Activated CD4-positive, alpha-beta T cell treated with anti-CD3 and anti-CD28 coated beads, Interleukin-2, Interleukin-4, amounts not matched to agents 100 ng/mL and 50 ng/mL, durations not matched to agents 16 hours and 8 hours (primary cell): ENCODE results near the gene DCXR.

ENCODE experiments used
- DNase-seq: peaks from one replicate; pipeline ENCODE4 v3.0.0-alpha.2; 2020; ENCODE audit warnings: low spot score

Gene DCXR

GRCh38 chr17:82072827-82073226, 35.3 kb upstream of the DCXR start:
- DNase-seq: no peak

DNA sequence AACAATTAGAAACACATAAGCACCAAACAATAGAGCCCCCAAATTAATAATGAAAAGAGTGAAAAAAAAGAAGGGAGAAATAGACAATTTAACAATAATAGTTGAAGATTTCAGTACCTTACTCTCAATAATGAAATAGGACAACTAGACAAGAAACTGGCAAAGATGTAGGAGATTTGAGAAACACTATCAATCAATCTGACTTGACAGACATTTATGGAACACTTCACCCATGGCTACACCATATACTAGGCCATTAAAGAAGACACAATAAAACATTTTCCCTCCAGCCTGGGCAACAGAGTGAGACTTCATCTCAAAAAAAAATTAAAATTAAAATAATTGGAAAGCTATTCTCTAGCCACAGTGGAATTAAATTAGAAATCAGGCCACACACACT, 33.1 kb upstream of the DCXR start:
- DNase-seq: no peak

DNA sequence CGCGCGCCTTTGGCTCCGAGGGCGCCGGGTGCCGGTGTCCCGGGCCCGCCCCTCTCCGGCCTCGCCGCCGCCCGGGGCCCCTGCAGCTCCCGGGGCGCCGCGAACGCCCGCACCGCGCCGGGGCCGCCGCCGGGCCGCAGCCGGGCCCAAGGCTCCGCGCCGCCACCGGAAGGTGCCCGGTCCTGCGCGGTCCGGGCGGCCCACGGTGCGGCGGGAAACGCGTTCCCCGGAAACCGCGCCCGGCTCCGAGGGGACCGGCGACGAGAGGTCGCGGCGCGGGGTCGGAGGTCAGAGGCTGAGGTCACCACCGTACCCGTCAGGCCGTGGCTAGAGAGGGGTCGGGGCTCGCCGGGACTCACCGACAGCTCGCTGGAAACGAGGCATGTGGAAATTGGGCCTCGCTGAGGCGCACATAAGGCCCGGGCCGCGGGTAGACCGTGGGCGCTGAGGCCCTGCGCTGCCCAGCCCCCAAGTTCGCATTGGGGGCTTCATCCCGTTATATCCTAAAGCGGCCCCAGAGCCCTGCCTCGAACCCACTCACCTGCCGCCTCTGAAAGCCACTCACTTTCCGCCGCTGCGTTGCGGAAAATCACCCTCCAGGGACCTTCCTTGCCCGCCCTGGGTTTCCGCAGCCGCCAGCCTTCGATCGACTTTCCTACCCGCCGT, 28.3 kb upstream of the DCXR start, which contains the start of gene DUS1L:
DUS1L (minus strand) TSS at position 167 of the 666 bp plus-strand sequence. CDS start 745 bp downstream, outside the sequence.
- peak; percentile 69 for DNase-seq

DNA sequence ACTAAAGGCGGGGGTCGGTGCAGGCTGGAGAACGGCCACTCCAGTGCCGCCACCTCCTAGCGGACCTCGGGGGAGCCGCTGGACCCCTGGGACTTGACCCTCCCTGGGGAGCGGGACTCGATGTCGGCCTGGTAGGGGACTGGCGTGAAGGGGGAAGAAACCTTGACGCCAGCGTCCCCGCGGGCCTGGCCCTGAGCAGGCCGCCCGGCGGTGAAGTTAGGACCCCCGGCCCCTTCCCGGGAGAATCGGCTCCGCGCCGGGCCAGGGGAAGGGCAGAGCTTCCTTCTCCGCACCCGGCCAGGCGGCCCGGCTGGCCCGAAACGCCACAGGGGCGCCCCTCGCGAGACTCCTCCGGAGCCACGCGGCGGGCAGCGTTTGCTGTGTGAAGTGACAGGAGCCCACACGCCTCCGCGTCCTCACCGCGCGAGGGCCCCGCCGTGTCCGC, 27.7 kb upstream of the DCXR start:
- DNase-seq: no peak

GRCh38 chr17:82064433-82065192, 27.1 kb upstream of the DCXR start:
- no peak for DNase-seq

DNA sequence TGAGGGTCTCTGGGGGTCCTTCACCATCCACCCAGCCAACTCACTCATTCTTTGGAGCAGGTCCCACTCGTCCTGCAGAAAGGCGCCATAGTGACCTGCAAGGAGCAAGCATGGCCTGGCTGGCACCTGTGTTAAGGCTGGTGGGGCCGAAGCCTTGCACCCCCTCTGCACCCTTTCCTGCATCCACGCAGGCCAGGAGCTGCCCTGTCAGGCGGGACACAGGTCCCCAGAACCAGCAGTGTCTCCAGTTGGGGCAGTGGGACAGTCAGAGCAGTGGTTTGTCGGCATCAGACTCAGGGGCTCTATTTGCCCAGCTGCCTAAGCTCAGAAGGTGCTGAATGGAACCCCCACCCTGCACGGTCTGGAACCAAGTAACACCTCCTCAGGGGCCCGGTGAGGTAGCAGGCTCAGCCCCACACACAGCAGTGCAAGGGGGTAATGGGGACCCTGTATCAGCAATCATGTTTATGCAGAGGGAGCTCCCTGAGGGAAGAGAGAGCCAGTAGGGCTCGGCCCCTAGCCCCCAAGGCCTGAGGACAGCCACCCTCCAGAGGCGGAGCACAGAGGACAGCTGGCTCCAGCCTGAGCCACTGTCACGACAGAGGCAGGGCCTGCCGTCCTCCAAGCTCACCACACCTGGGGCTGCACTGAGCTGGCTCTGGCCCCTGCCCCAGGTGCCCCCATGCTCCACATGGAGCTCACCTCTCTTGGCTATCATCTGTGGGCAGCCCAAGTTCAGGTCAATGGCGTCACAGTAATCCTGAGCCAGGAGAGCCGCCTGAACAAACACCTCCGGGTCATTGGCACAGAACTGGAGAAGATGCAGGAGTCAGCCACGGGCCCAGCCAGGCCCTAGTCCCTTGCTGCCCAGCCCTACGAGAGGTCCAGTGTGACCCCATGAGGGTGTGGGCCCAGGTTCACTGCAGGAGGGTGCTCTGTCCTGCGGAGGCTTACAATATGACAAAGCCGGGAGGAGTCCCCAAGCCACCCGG, 26.2 kb upstream of the DCXR start:
- no peak for DNase-seq

GRCh38 chr17:82062984-82063368, 25.5 kb upstream of the DCXR start:
- no peak for DNase-seq

DNA sequence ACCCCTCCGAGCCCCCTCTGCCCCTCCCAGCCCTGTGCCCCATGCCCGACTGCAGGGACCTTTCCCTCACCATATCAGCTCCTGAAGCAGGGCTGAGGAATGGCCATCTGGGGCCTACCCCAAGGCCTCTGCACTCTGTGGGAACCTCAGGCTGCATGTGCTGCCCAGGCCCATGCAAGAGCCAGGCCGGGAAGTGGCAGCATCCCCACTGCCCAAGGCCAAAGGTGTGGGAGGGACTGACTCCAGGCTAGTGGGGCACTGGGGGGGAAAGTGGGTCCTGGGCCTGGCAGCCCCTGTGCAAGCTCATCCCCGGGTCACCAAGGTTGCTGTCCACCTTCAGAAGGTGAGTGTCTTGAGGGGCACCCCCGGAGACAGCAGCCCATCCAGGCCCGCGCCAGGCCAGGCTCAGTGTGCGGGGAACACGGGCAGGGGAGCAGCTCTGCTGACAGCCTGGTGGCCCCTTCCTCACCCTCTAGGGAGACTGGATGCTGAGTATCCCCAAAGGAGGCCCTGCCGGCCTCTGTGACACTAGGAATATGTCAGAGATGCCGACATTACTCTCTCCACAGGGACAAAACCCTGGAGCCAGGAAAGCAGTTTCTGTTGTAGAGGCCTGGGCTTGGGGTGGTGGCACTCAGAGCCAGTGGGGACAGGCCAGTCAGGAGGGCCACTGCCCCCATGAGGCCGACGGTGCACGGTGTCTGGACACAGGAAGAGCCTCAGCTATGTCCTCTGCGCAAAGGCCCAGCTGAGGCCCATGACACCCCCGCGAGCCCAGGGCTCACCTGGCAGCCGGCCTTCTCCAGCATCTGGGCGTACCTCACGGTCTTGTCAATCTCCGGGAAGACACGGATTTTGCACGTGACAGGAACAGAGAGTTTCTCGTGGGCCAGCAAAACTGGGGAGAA, 24.8 kb upstream of the DCXR start:
- DNase-seq: no peak

GRCh38 chr17:82061047-82061925, 23.8 kb upstream of the DCXR start:
- no peak for DNase-seq

DNA sequence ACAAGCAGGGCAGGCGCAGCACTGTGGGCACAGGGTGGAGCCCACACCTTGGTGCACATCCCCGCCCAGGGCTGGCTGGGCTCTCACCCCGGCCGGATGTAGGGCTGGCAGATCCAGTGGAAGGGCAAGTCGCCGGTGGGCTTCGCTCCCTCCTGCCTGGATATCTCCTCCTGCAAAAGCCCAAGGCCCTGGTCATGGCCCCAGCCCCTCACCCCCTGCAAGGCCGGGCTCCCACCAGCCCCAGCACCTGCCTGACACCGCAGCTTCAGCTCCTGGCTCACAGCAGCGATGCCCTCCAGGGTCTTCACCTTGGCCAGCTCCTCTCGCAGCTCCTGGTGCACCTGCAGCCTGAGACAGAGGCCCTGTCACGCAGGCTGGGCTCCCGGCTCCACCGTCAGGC, 23.1 kb upstream of the DCXR start:
- DNase-seq: no peak

- DNase-seq: no peak
These were observed 22.5 kb upstream of the DCXR start for GRCh38 chr17:82060001-82060380.

DNA sequence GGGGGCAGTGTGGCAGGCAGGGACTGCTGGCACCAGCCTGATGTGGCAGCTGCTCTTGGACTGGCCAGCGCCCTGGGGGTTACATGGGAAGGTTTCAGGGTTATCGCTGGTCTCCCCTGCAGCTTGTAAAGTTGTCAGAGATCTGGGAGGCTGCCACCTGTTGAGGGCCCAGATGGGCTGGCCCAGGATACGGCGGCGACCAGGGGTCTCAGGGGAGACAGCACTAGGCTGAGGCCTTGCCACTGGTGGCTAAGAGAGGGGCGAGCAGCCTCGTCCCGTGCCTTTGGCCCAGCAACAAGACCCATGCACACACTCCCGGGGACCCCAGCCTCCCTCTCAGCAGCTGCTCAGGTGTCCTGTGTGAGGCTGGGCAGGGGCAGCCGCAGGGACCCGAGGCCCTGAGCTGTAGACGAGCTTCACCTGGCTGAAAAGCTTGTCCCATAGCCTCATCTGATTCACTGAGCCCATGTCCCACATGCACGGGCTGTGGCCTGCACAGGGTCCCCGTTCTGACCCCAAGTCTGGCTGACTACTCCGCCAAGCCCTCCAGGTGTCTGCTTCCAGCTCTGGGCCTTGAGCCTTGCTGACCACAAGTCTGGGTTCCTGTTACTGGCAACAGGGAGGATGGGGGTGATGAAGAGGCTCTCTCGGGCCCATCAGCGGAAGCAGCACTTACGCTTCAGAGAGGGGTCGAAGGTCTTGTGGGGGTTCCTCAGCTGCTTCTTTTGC, 21.9 kb upstream of the DCXR start:
- no peak for DNase-seq

DNA sequence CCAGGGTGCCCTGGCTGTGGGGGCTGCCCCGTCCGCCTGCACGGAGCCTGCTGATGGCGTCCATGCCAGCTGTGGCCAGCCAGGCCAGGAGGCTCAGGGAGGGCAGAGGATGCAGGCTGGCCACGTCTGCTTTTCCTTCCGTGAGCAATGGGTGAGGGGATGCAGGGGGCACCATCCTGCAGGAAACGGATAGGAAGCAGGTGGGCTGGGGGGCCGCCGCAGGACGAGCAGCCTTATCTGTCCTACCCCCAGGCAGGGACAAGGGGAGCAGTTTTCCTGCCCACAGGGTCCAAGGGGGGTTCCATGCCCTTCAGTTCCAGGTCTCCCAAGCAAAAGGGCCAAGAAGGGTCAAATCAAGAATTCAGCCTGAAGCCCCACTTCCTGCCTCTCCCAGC, 21.4 kb upstream of the DCXR start:
- no peak for DNase-seq

GRCh38 chr17:82058230-82058854, 20.8 kb upstream of the DCXR start:
- DNase-seq: no peak

- DNase-seq: no peak
These were observed 19.5 kb upstream of the DCXR start for GRCh38 chr17:82056729-82057621.

GRCh38 chr17:82055965-82056728, 18.6 kb upstream of the DCXR start:
- no peak for DNase-seq
